ENCODE results near the gene SIRPG.
A peak's percentile ranks its signal among the peaks of the same experiment; 100 is the strongest.

SIRPG gene

DNA sequence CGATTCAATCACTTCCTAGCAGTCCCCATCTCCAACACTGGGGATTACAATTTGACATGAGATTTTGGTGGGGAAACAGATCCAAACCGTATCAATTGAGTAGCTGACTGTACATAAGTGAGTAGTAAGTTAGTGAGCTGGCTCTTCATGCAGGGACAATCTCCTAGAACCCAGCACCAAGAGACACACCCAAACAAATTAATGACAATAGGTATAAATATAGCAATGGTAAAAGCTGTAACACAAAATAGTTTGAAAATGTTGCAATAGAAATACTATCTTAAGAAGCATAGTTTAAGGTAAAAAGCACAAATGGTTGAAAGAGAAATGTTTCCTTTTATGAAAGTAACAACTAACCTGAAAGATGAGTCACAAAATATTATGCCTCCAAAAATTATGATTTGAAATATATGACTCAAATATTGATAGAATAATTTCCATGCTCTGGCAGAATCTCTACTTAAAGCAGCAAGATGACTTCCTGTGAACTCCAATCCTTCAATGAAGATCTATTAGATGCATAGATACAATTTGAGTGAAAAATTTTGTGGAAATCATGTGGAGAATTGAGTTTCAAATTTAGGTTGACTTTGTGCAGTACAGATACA is 32.4 kb downstream of the SIRPG start:
- no peak overlapping the region for H3K4me3 ChIP-seq (ENCODE audit: low read length)
- no peak for TF ChIP-seq CTCF (IDR thresholded peaks at IDR 0.05; ENCODE audit: insufficient read depth, low read depth, low read length, missing control alignments)
- DNase-seq (ENCODE audit: low read depth) = no peak

DNA sequence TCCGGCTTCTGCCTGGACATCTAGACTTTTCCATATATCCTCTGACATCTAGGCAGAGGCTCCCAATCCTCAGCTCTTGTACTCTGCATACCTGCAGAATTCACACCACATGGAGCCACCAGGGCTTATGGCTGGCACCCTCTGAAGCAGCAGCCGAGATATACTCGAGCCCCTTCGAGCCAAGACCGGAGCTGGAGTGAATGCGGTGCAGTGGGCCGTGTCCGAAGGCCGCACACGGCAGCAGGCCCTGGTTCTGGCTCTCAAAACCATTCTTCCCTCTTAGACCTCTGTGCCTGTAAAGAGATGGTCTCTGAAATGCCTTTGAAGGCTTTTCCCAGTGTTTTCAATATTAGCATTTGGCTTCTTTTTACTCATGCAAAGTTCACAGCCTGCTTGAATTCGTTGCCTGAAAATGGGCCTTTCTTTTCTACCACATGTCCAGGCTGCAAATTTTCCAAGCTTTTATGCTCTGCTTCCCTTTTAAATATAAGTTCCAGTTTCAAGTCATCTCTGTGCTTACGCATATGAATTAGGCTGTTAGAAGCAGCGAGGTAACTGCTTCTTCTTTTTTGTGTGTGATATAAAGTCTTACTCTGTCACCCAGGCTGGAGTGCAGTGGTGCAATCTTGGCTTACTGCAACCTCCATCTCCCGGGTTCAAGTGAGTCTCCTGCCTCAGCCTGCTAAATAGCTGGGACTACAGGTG is 33.9 kb downstream of the SIRPG start:
- no peak overlapping the region for H3K4me3 ChIP-seq (ENCODE audit: low read length)
- TF ChIP-seq CTCF (IDR thresholded peaks at IDR 0.05; ENCODE audit: insufficient read depth, low read depth, low read length, missing control alignments) = no peak

GRCh38 chr20:1622450-1622849 is 35.1 kb downstream of the SIRPG start:
- no peak overlapping the region for H3K4me3 ChIP-seq (ENCODE audit: low read length)
- DNase-seq (ENCODE audit: low read depth) = no peak
- no peak for TF ChIP-seq CTCF (IDR thresholded peaks at IDR 0.05; ENCODE audit: insufficient read depth, low read depth, low read length, missing control alignments)

More for the DNA sequence above, 33.9 kb downstream of the SIRPG start:
- DNase-seq (ENCODE audit: low read depth) = no peak

GRCh38 chr20:1621316-1621715 is 36.3 kb downstream of the SIRPG start:
- DNase-seq (ENCODE audit: low read depth) = peak; percentile 24
- no peak overlapping the region for H3K4me3 ChIP-seq (ENCODE audit: low read length)
- no peak for TF ChIP-seq CTCF (IDR thresholded peaks at IDR 0.05; ENCODE audit: insufficient read depth, low read depth, low read length, missing control alignments)

- no peak within 1 kb of the TSS for H3K4me3 ChIP-seq (ENCODE audit: low read length)
- no peak for TF ChIP-seq CTCF (IDR thresholded peaks at IDR 0.05; ENCODE audit: insufficient read depth, low read depth, low read length, missing control alignments)
- DNase-seq (ENCODE audit: low read depth) = no peak
Measured at GRCh38 chr20:1619861-1620444, 37.6 kb downstream of the SIRPG start, which contains the start of gene SIRPB1. Gene SIRPB1, minus strand, starts transcription at chr20:1620009. Its CDS starts 65 bp downstream, at chr20:1619944.

GRCh38 chr20:1618954-1619540 is 38.5 kb downstream of the SIRPG start:
- no peak overlapping the region for H3K4me3 ChIP-seq (ENCODE audit: low read length)
- DNase-seq (ENCODE audit: low read depth) = no peak
- no peak for TF ChIP-seq CTCF (IDR thresholded peaks at IDR 0.05; ENCODE audit: insufficient read depth, low read depth, low read length, missing control alignments)

Measured in epithelial cell of esophagus (primary cell).